GM19099 (cell line): Measurements from ENCODE around the gene AKAP8L.

Experiments used
- POLR2A ChIP-seq: IDR thresholded peaks from 3 replicates; pipeline ENCODE4 v1.6.1; 2011; ENCODE audit warnings: low read depth; ENCODE audit not compliant: insufficient read length; ENCODE audit errors: extremely low read depth

AKAP8L gene

GRCh38 chr19:15441317-15441716 is 22.5 kb upstream of the AKAP8L start:
- TF ChIP-seq POLR2A = no peak

GRCh38 chr19:15439821-15440641 is 21.2 kb upstream of the AKAP8L start:
- TF ChIP-seq POLR2A = no peak

- TF ChIP-seq POLR2A = no peak
Measured at GRCh38 chr19:15439078-15439799, 20.5 kb upstream of the AKAP8L start.

GRCh38 chr19:15438577-15438976 is 19.8 kb upstream of the AKAP8L start:
- TF ChIP-seq POLR2A = no peak

DNA sequence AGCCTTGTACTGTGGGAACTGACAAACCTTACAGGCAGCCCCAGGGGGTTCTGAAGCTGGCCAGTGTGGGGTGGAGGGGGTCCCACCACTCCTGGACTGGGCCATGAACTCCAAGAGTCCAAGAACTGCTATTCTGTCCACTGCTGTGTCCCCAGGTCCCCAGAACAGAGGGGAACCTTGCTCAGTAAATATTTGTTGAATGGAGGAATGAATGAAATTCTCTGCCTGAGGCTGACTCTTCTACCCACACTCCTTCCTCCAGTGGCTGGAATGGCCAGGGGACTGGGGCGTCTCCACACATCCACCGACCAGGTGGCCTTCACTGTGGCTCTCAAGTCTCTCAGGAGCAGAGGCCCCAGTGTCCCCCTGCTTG is 19.3 kb upstream of the AKAP8L start:
- no peak for TF ChIP-seq POLR2A

- no peak for TF ChIP-seq POLR2A
Measured at GRCh38 chr19:15437355-15438123, 18.8 kb upstream of the AKAP8L start.

- TF ChIP-seq POLR2A = no peak
Measured at GRCh38 chr19:15436826-15437110, 18.0 kb upstream of the AKAP8L start.

DNA sequence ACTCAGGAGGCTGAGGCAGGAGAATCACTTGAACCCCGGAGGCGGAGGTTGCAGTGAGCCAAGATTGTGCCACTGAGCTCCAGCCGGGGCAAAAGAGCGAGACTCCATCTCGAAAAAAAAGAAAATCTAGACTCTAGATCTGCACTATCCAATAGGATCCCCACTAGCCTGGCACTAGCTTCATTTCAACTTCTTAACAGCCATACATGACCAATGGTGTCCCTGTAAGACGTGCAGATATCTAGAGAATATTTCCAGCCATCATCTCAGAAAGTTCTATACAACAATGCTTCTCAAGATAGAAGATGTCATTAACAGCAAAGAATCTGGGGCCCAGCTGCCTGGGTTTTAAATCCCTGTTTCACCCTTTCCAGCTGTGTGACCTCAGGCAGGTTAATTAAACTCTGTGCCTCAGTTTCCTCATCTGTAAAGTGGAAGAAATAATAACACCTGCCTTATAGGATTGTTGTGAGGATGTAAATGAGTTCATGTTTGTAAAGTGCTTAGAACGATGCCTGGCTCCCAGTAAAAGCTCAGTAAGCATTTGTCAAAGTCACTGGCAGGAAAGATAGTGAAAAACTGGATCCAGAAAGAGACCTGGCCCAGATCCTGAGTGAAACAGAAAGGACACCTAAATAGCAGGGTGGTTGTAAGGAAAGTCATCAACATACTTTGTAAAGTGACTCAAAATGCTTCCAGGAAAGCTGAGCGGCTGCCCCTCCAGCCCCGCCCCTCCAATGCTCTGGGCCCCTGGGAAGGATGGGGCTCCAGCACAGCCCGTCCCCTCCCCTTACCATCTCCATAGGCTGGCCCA is 17.4 kb upstream of the AKAP8L start:
- TF ChIP-seq POLR2A = no peak

GRCh38 chr19:15433519-15434069 is 14.8 kb upstream of the AKAP8L start:
- no peak for TF ChIP-seq POLR2A

DNA sequence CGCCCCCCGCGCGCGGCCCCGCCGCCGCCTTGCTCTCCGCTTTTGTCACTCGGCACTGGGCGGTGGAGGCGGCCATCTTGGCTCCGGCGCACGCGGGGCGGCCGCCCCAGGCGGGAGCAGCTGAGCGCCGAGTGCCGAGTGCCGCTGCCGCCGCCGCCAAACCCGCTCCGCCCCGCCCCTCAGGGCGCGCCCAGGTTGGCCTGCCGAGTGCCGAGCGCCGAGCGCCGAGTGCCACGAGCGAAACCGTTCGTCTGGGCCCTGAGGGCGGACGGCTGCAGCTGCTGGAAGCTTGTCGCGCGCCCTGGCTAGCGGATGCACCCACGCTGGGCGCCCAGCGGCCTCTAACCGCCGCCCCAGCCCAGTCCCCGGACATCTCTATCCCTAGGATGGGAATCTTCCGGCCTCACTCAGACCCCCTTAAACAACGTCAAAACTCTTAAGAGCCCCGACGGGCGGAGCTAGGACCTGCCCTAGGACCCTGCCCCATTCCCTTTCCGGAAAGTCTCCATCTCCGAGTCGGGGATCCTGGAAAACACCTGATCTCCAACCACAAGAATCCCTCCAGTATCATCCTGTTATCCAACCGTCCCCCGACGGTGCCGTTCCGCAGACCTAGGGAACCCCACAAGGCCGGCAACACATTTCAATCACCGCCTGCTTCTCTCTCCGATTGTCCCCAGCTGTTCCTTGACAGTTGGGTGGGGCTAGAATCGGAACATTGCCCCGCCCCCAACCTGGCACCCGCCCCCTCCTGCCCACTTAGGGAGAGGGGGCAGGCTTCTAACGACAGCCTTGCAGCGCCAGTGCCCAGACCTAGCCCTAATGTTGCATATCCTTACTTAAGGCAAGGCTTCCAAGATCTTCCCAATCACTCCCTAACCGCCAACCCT is 14.1 kb upstream of the AKAP8L start:
- peak; percentile 81 for TF ChIP-seq POLR2A

GRCh38 chr19:15432018-15432494 is 13.3 kb upstream of the AKAP8L start:
- TF ChIP-seq POLR2A = no peak

DNA sequence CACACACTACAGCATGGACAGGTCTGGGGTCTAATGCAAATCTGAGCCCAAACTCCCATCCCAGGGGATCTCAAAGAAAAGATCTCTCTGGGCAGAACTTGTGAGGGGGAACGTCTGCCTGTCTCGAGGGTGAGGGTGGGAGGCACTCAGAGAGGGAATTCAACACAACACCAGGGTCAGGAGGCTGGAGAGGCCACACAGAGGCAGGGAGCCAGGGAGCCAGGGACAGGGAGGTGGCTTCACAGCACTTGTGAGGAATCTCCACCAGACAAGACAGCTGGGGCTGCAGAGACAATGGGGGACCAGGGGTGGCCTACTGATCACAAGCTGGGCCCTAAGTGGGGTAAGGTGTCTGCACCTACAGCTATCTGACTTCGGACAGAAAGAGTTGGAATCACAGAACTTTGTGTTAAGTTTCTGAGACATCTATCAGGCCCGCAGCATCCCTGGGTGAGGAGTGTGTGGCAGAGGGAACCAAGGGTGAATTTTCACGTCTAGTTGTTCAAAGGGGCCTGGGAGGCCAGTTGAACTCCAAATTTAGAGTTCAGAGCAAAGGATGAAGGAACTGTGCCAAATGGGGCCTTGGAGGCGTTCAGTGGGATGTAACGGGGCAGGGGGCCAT is 12.7 kb upstream of the AKAP8L start:
- TF ChIP-seq POLR2A = no peak

GRCh38 chr19:15430526-15431120 is 11.8 kb upstream of the AKAP8L start:
- no peak for TF ChIP-seq POLR2A
